GM12874 (cell line): ENCODE data around the gene KLHL8.

Source experiments
- TF ChIP-seq, protein P1 (sequence below): IDR thresholded peaks from 2 replicates; pipeline ENCODE4 v1.5.1; 2011; ENCODE audit warnings: low read depth, mild to moderate bottlenecking, control low read depth, low read length, moderate library complexity; ENCODE audit not compliant: insufficient read depth

KLHL8 gene

DNA sequence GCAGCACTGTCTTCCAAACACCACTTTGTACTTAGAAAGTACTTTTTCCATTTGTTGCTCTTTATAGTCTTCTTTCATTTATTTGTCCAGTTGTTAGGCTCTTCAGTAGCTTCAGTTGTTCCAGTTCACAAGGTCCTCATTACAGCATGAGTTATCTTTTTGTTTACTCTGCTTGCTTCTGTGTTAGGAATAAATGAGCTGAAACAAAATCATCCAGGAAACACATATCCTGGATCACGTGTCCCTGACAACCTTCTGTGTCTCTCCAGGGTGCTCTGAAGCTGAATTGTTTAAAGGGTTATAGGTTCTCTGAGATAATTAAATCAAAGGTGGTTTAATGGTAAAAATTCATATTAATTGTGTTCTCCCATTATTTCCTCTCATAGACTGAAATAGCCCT is 19.9 kb upstream of the KLHL8 start:
- TF ChIP-seq, protein P1, sequence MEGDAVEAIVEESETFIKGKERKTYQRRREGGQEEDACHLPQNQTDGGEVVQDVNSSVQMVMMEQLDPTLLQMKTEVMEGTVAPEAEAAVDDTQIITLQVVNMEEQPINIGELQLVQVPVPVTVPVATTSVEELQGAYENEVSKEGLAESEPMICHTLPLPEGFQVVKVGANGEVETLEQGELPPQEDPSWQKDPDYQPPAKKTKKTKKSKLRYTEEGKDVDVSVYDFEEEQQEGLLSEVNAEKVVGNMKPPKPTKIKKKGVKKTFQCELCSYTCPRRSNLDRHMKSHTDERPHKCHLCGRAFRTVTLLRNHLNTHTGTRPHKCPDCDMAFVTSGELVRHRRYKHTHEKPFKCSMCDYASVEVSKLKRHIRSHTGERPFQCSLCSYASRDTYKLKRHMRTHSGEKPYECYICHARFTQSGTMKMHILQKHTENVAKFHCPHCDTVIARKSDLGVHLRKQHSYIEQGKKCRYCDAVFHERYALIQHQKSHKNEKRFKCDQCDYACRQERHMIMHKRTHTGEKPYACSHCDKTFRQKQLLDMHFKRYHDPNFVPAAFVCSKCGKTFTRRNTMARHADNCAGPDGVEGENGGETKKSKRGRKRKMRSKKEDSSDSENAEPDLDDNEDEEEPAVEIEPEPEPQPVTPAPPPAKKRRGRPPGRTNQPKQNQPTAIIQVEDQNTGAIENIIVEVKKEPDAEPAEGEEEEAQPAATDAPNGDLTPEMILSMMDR: no peak

DNA sequence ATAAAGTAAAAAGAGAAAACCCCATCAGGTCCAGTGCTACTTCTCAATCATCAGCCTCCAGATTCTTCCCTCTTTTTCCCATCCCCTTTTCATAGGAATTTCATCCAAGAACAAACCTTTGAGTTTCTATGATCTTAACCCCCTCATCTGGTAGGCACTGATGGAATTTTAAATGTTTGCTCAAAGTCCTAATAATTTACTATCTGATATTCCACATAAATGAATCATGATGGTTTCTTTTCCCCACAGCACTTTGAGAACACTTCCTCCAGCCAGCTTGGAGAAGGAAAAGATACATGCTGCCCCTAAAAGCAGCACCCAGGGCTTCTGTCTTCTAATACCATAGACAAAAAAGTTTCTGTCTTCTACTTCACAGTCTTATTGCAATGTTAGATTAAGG is 19.4 kb upstream of the KLHL8 start:
- TF ChIP-seq, protein P1: no peak

DNA sequence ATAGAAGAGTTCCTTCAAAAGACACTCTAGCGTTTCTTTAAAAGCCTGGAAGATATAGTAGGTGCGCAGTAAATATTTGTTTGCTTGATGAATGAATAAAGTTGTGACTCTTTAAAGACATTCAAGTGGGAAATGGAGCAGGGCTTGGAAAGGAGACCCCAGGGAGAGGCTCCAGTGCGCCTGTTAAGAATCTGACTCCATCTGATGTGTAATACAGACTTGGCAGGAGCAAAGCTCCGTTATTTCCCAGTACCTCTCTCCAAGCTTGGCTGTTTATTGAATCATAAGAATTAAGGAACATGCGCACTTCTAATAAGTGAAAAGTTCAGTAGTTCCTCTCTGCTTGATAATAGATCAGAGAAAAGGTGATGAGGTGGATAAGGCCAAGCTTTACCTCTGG is 18.8 kb upstream of the KLHL8 start:
- TF ChIP-seq, protein P1: no peak

DNA sequence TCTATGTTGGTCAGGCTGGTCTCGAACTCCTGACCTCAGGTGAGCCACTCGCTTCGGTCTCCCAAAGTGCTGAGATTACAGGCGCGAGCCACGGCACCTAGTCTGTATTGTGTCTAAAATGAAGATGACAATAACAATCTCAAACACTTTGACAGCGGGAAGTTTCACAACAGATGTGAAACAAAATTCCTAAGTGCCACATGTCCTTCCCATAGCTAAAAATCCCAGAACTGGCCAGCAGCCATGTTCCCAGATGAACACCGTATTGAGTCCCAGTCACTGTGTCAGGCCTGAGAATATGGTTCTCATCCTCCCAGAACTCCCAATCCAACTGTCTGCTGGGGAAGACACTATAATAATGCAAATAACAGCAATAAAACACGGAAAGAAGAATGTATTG is 16.4 kb upstream of the KLHL8 start:
- TF ChIP-seq, protein P1: no peak

DNA sequence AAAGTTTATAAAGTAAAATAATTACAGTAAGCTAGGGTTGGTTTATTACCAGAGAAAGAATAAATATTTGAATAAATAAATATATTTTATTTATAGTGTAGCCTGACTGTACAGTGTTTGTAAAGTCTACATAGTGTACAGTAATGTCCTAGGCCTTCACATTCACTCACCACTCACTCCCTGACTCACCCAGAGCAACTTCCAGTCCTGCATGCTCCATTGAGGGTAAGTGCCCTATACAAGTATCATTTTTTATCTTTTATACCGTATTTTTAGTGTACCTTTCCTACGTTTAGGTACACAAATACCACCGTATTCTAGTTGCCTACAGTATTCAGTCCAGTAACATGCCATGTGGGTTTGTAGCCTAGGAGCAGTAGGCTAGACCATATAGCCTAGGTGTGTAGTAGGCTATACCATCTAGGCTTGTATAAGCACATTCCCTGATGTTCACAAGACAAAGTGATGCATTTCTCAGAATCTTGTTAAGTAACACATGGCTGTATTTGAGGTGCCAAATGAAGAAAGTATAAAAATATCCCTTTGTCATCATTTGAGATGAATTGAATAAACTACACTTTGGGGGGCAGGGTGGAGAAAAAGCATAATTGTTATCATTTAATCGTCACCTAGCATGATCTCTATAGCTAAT is 14.7 kb upstream of the KLHL8 start:
- TF ChIP-seq, protein P1: no peak

DNA sequence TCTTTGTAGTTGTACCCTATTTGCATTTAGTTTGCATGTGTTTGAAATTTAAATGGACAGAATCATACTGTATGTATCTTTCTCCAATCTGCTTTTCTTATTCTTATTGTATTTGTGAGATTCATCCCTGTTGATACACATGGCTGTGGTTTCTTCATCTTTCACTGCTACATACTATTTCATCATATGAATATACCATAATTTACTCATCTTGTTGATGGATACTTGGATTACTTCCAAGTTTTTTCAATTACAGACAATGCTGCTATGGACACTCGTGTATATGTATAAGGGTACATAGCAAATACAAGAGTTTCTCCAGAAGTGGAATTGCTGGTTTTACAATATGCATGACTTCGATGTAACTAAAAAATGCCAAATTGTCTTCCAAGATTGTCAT is 11.8 kb upstream of the KLHL8 start:
- TF ChIP-seq, protein P1: no peak

DNA sequence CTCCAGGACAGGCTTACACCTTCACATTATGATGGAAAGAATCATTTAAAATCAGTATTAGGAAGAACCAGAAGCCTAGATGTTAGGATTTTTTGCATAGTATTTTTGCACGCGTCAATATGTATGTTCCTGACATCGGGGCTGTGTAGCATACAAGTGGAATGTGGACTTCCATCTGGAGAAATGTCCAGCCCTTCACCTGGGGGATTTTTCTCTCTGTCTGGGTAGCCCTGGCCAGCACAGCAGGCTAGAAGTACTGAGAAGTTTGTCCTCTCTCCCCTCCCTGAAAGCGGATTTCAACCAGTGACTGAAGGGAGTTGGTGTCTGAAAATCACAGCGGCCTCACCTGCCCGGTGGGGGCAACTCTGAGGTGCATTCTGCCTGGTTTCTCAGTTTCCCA is 10.4 kb upstream of the KLHL8 start:
- TF ChIP-seq, protein P1: no peak
